H1 (cell line): ENCODE data around the gene LPCAT3. TPM values are rescaled to one million over a fixed set of nuclear protein-coding genes. Genes with fewer than 3 reads are reported as not detected.

Experiments used
- CBX8 ChIP-seq: fragments of 300-800, 300-1000 bp; sonication (generic); IDR thresholded peaks from 2 replicates; pipeline ENCODE4 v1.7.1; 2016; ENCODE audit warnings: low read depth, low read length, borderline replicate concordance
- CHD7 ChIP-seq: fragments of 300-600 bp; sonication (generic); IDR thresholded peaks from 2 replicates; pipeline ENCODE4 v1.7.1; 2012; ENCODE audit warnings: low read length, moderate library complexity, mild to moderate bottlenecking, inconsistent platforms; ENCODE audit not compliant: insufficient replicate concordance
- FOSL1 ChIP-seq: IDR thresholded peaks from 2 replicates; pipeline ENCODE4 v1.6.1; 2011; ENCODE audit warnings: mild to moderate bottlenecking, low read depth, low read length, moderate library complexity; ENCODE audit not compliant: insufficient read depth
- KDM4A ChIP-seq: IDR thresholded peaks from one replicate; pipeline ENCODE4 v1.7.1; 2012; ENCODE audit warnings: low read depth, mild to moderate bottlenecking, moderate library complexity, low read length, inconsistent platforms; ENCODE audit not compliant: severe bottlenecking
- PHF8 ChIP-seq: fragments of 200-600 bp; sonication (generic); conservative IDR thresholded peaks from 2 replicates; pipeline ENCODE4 v1.7.1; 2012; ENCODE audit warnings: low read depth, mild to moderate bottlenecking, inconsistent platforms, low read length, moderate library complexity
- SP2 ChIP-seq: IDR thresholded peaks from 2 replicates; pipeline ENCODE4 v1.6.1; 2012; ENCODE audit warnings: mild to moderate bottlenecking, low read length, inconsistent platforms
- TAF7 ChIP-seq: optimal IDR thresholded peaks from 2 replicates; pipeline ENCODE3; 2011; ENCODE audit warnings: low read depth, mild to moderate bottlenecking, inconsistent platforms, low read length, moderate library complexity, borderline replicate concordance
- TEAD4 ChIP-seq: IDR thresholded peaks from 2 replicates; pipeline ENCODE4 v1.6.1; 2012; ENCODE audit warnings: low read depth, low read length, inconsistent platforms, mixed read lengths
- polyA plus RNA-seq, 7 experiments: library from polyadenylated mRNA; depleted of rRNA in 3 of 7; stranded (reverse) in 5 of 7; unstranded in 2 of 7; fragments of >200 nt in 5 of 7; fragments of 200-250 nt in 2 of 7; gene quantifications; 1 replicate in 5 of 7; 2 replicates in 1 of 7; 4 replicates in 1 of 7; pipeline versions ENCODE4 v1.2.1 to v1.2.3, GENCODE V29; 2011 to 2013; ENCODE audit warnings: missing spikeins in 2 of 7, mixed read lengths in 2 of 7
- total RNA-seq: library from RNA; stranded (reverse); fragmentation: NEBNext Ultra II Directional; extraction: Animal tissue kit (Norgen Biotek cat#: 25700); gene quantifications from 2 replicates; pipeline ENCODE4 v1.2.1, GENCODE V29; 2021
- TF ChIP-seq, protein P1 (sequence below), 3 experiments: IDR thresholded peaks; 1 replicate in 2 of 3; 2 replicates in 1 of 3; pipeline versions ENCODE4 v1.5.1 to v1.6.1; 2011; ENCODE audit warnings: low read length in 3 of 3, mild to moderate bottlenecking in 3 of 3, inconsistent platforms in 2 of 3, low read depth in 1 of 3, moderate library complexity in 1 of 3; ENCODE audit not compliant: insufficient read depth in 1 of 3; ENCODE audit errors: control extremely low read depth in 1 of 3

The LPCAT3 gene
- total and polyA plus RNA-seq, 2 of the 8 experiments (the other 6 are each of a cell fraction or from before 2014, with no cell fraction given): 55.8 to 70.4 TPM

- TF ChIP-seq CHD7 (no peak), KDM4A (no peak), PHF8 (no peak), CBX8 (no peak), TEAD4 (0 out of 2 replicates have a peak, but pooled peaks have one; percentile 13), TAF7 (no peak), SP2 (no peak), FOSL1 (no peak)
- TF ChIP-seq, protein P1, sequence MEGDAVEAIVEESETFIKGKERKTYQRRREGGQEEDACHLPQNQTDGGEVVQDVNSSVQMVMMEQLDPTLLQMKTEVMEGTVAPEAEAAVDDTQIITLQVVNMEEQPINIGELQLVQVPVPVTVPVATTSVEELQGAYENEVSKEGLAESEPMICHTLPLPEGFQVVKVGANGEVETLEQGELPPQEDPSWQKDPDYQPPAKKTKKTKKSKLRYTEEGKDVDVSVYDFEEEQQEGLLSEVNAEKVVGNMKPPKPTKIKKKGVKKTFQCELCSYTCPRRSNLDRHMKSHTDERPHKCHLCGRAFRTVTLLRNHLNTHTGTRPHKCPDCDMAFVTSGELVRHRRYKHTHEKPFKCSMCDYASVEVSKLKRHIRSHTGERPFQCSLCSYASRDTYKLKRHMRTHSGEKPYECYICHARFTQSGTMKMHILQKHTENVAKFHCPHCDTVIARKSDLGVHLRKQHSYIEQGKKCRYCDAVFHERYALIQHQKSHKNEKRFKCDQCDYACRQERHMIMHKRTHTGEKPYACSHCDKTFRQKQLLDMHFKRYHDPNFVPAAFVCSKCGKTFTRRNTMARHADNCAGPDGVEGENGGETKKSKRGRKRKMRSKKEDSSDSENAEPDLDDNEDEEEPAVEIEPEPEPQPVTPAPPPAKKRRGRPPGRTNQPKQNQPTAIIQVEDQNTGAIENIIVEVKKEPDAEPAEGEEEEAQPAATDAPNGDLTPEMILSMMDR (IDR thresholded peaks at IDR 0.05; ENCODE audit: control extremely low read depth in 1 of 3, insufficient read depth in 1 of 3, low read depth in 1 of 3, low read length in 3 of 3): peak in 2 of 3 experiments; percentile 31 to 39; a peak in 2 of 4 replicates
Observed at GRCh38 chr12:7042842-7043241, 24.6 kb upstream of the LPCAT3 start (continued).
